Fibroblast of upper back skin (primary cell): ENCODE measurements around the gene CLDN10.
"Not testable (repeated sequence)": the region's sequence is repeated elsewhere in the genome, so short reads cannot be mapped to it uniquely, and the experiment has no call there.

Experiments
- DNase-seq: peaks from one replicate; pipeline ENCODE4 v3.0.0-alpha.2; 2013

CLDN10 gene

DNA sequence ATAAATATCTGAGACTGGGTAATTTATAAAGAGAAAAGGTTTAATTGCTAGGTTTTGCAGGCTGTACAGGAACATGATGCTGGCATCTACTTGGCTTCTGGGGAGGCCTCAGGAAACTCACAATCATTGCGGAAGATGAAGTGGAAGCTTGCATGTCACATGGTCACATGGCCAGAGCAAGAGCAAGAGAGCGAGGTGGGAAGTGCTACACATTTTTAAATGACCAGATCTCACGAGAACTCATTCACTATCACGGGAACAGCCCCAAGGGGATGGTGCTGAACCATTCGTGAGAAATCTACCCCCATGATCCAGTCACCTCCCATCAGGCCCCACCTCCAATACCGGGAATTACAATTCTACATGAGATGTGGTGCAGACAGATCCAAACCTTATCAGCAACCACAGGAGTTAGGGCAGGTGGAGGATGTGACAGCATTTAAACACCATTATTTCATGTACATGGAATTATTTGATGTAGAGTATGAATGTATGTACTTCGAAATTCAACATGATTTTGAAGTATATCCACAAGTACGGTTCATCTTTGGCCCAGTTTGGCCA is 10.5 kb upstream of the CLDN10 start:
- DNase-seq, result no peak

DNA sequence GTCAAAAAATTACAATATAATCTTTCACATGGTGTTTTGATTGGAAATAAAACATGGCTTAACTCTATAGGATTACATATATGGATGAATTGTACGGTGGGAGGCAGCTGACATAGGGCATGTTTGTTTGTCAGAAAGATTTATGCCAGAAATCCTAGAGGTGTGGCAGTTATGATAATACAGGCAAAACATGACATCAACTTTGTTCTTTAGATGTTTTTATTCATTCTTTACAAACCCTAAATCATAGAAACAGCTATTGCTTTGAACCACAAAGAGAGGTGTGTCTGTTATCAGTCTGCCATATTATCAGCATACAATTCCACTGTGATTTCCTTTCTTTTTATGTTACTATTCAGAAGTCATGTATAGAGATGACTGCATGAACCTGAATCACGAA is 8.2 kb upstream of the CLDN10 start:
- DNase-seq, result no peak

DNA sequence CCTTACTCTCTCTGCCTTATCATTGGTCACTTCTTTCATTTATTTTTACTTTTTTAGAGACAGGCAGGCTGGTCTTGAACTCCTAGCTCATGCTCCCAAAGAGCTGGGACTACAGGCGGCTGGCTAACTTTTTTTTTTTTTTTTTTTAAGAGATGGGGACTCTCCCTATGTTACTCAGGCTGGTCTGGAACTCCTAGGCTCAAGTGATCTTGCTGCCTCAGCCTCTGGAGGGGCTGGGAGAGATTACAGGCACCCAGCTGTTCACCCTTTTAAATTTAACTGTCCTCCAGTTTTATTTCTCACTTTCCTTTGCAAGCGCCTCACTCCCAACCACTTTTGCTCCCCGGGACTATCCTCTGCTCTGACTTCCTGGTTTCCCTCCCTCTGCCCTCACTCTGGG is 5.6 kb upstream of the CLDN10 start:
- no peak for DNase-seq

DNA sequence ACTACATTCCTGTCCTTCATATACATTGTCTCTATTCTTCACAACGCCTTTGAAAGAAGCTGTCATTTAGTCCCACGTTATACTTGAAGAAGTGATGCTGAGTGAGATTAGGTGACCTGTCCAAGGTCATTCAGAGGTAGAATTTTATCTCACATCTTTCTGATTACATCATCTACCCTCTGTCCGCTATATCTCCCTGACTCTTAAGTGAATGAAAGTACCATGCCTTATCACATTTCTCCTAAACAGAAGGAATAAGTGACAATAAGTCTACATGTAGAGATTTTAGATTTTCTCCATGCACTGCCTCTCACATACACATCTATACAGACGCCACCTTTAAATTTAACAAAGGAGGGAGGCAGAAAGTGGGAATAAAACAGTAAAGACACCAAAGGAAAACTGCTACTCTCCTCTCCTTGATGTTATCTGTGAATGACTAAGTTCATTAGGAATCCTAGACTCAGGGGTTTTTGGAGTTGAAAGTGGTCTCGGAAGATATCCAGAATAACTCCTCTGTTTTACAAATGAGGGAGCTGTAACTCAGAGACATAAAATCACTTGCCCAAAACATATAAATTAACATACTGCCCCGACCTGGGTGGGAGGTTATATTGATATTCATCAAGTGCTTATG is 4.9 kb upstream of the CLDN10 start:
- no peak for DNase-seq

DNA sequence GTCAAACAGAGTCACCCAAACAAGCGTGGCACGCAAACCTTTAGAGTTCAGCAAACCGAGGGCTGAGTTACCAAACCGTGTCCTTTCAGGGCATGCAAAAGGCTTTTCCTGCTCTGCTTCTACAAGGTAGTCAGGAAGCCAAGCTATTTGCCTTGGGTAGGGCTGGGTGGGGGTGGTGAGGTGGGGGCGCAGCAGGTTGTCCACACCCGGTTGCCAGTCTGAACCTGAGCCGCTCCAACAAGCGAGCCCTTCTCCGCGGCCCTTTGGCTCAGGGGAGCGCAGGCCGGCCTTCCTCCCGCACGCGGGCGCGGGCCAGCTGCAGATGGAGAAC is 347 bp upstream of the CLDN10 start:
- no peak for DNase-seq

DNA sequence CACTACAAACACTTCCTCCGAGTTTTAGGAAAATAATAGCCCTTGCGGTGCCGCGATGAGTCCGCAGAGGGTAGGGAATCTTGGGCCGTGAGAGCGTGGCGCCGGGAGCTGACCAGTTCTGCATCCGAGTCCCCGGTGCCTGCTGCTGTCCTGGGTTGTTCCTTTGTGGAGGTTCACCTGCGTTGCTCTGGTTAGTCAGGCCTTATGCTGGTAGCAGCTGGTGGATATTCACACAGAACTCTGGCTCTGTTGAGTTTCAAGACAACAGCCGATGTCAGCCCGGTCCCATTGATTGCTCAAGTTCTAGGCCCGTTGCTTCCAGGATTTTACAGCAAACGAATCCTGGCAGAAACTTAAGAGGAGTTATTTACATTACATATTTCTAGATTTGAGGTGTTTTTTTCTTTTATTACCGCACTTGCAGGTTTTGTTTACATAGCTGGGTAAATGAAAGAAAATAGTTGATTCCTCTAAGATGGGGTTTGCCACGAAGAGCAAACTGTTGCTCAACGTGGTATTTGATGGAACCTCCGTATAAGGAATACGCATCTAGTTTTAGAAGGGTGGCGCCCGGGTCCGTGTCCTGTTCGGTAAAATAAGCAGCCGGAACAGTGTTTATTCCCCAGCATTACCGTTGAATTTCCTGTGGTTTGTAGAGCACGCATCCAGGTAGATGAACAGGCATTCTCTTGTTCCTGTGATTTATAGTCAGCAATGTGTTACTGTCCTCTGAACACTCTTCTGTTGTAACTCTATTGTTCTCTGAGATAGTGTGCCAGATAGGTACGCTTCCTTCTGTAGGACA is 1.3 kb downstream of the CLDN10 start:
- DNase-seq, result no peak

DNA sequence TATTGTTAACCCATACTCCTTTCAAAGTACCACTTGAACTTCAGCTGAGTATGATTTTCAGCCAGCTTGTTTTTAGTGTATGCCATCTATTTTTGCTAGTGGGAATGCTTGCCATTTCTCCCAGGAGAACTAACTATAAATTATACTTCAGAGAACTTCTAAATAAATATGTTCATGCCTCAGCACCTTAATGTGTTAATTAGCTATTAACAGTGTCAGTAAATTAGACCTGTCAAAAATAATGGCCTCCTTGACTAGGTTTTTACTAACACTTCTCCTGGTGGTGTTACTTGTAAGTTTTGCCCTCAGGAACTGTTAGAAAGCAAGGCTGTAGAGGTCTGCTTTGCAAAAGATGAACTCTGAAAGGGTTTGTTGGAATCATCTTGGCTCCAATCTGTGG is 4.5 kb downstream of the CLDN10 start:
- no peak for DNase-seq

DNA sequence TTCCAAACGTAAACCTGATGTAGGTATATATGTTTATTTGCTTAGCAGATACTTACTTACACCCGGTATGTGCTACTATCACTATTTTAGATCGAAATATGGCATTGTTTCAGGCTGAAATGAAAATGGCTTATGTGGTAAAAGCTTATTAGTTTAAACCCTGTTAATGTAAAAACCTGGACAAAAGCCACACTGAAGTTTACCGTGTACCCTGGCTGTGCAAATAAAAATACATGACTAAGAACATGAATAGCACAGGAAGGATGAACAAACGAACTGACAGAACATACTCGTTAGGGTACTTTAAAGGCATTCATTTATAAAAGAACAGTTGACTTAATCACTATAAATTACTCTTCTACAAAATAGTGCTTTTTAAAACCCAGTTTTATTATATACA is 6.6 kb downstream of the CLDN10 start:
- DNase-seq, result no peak

DNA sequence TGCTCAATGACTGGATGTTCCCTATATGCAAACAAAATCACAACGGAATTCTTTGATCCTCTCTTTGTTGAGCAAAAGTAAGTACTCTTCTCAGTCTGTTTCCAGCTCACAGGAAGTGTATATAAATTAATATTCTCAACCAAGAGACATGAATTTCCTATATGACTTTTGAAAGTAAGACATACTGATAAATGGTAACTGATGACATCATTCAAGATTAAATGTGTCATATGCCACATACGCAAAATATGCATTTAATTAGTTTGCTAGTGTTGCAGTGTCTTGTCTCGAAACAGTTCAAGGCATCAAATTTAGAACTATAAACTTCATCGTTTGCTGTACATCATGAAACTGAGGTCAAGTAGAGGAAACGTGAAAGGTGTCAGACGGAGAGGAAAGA is 7.9 kb downstream of the CLDN10 start:
- DNase-seq, result no peak

DNA sequence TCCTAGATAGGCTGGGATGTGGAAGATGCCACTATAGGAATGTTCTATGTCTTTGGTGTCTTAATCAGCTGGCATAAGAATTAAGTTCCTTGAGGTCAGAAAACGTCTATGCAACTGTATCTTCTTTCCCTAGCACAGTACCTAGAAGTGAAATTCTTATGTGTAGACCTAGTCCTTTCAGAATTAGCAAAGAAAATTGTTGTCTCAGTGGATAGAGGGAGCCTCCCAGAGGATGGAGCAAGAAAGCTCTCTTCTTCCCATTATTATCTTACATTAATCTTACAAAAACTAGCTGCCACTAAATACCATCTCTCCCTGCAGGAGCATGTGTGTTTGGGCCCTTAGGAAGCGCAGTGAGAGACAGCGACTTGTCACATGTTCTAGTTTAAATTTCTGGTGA is 11.6 kb downstream of the CLDN10 start:
- no peak for DNase-seq

DNA sequence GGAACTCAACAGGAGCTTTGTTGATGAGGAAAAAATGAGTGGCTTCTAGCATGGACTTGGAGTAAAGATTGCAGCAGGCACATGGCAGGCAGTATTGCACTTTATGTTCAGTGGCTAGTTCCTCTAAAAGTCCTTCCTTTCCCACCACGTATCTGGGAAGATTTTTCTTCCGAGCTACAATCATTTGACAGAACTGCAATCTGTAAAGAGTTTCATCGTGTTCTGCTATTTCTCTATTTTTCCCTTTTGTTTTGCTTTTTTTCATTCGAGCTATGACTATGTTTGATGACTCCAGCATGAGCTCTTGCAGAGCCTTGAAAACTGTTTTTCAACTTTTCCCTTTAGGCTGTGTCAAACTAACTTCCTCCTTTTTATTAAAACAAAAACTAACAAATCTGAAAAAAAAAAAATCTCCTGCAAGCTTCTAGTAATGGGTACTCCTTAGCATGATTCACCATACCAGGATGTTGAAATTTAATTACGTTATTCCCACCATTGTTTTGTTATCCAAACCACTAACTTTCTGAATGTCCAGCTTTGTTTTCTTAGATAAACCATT is 12.3 kb downstream of the CLDN10 start:
- no peak for DNase-seq

DNA sequence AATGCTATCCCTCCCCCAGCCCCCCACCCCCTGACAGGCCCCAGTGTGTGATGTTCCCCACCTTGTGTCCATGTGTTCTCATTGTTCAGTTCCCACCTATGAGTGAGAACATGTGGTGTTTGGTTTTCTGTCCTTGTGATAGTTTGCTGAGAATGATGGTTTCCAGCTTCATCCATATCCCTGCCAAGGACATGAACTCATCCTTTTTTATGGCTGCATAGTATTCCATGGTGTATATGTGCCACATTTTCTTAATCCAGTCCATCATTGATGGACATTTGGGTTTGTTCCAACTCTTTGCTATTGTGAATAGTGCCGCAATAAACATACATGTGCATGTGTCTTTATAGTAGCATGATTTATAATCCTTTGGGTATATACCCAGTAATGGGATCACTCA is 13.2 kb downstream of the CLDN10 start:
- not testable (repeated sequence) for DNase-seq

DNA sequence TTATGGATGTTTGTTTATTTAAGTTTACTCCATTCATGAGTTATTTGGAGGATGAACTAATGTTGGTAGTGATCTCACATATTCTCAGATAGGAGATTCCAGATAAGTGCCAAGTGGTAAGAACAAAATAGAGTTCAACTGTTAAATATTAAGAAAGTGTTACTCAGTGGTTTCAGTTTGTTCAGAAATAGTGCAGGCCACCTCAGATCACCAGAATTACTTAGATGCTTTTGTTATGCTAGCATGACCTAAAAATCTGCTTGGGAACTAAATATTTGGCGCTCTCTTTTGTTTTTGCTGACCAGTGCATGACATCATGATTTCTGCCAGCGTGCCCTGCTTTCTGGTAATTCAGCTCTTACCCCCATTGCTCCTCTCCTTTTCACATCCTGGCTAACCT is 15.6 kb downstream of the CLDN10 start:
- DNase-seq, result no peak

DNA sequence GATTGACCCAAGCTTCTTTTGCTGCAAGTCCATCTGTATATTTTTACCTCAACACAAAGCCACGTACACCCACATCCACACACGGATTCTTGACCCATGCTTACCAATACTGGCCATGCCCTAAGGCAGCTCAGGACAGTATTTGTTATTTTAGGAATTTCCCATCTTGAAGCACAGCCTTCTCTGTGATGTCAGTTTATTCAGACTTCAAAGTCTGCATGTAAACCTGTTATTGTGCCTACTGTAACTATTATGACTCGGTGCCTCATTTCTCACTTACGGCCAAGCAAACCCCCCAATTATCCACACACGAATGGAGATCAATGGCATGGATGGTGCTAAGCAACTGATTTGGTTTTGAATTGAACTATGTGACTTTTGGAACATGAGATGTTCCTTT is 17.5 kb downstream of the CLDN10 start:
- no peak for DNase-seq

DNA sequence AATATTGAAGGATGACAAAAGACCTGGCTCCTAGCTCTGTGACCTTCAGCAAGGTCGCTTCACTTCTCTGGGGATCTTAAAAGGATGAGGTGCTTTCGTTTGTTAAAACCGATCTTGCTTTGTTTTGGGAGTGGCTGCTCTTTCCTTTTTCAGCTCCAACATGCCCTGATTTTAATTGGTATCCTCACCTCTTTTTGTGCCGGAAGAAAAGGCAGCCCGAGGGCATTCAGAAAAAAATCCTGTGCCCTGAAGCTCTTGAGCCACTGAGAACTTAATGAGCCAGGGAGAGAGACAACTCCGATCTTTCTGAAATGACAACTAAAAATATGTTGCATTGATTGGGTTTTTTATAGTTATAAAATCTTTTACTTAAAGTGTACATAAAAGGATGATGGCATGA is 19.4 kb downstream of the CLDN10 start:
- no peak for DNase-seq

DNA sequence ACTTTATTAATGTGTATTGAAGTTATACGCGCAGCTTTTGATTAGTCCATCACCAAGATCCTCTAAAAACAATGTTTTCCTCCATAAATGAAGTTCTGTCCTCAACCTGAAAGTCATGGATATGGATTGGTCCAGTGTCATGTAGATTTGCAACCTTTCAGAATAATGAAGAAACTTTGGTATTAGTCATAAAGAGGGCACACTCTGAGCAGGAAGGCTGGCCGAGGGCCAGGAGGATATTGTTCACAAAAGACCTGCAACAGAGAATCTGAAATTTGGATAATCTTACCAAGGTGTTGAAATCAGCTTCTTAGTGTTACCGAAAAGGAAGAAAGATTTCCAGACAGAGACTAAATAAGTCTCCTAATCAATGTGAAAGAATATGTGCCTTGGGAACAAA is 20.7 kb downstream of the CLDN10 start:
- peak; percentile 22 for DNase-seq

DNA sequence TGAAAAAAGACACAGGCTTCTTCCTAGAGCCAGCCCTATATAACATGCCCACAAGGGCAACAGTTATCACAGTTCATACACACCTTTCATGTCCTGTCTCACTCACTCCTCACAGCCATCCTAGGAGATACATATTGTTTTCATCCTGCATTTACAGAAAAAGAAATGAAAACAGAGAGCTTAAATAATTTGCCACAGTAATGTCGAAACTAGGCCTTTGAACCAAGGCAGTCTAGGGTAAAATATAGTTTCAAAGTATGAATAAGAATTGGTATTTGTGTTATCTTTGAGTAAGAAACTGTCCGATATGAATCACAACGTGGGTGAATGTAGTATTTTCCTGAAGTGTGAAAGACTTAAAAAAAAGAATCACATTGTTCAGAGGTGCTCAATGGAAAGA is 26.8 kb downstream of the CLDN10 start:
- DNase-seq, result no peak

DNA sequence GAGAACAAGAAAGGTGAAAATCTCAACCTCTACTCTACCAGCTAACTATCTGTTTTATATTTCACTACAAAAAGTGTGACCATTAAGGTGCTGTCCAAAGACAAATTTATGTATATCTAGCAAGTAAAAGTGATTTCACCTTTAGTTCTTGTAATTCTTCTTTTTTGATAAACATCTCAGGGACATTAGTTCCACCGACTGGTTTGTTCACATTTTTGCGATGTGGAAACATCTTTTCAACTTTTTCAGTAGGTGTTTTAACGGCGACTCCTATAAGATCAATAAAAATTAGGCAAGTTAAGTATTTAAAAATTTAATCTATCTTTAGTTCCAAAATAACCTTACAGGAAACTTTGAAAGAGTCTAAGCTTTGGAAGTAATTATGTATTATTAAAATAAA is 33.3 kb downstream of the CLDN10 start:
- DNase-seq, result no peak

DNA sequence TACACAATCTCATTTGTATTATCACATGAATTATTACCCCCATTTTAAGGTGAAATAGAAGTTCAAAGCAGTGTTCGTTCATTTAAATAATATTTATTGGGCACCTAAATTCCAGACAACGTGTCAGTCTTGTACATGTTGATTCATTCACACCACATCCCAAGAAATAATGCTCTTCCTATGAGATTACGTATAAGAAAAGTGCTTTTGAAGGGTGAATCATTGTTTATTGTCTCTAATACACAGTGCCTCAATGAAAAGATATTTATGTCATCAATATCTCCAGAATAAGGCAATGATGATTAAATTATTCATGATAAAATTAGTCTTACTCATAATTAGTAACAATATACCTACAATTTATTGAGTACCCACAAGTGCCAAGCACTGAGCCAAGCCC is 35.6 kb downstream of the CLDN10 start:
- no peak for DNase-seq

DNA sequence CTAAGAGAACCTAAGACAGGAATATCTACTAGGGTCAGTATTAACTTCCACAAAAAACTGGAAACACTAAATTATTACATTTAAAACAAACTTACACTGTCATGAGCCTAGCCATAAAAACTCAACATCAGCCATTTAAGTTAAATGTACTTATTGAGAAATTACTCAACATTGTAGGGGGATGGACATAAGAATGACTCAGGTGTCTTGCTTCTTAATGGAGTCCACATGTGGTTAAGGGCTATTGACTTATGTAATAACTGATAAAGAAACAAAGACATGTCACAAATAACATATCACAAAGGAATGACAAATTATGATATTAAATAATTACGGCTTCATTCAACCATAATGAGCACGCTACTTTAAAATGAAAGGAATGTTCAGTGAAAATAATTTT is 36.2 kb downstream of the CLDN10 start:
- peak; percentile 57 for DNase-seq

DNA sequence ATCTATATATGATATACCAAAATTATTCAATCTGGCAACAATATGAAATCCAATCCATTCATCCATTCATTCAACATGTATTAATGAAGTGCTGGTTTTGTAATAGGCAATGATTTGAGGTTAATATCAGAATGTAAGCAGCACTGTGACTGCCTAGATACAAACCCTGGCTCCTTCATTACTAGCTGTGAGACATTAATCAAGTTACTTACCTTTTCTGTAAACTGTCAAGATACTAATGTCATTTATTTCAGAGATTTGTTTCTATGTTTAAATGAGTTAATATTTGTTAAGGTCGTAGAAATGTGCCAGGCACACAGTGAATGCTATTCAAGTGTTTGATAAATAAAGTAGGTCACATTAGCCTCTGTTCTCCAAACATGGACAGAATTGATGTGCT is 40.9 kb downstream of the CLDN10 start:
- no peak for DNase-seq

DNA sequence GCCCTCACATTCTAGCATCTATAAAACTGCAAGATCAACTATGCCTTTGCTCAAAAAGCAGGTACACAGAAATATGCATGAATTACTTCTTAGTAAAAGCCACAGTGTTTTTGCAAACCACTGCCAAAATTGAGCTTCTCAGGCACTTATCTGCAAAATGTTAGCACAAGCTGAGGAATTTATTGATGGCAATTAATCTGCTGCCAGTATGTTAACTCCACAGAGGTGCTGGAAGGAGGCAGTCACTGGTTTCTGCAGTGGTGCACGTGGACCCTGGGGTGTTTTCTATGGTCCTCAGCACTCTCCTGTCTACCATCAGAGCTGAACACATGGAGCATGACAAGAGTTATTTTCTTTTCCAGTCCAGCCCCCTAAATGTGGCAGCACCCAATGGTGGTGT is 44.2 kb downstream of the CLDN10 start:
- DNase-seq, result no peak

DNA sequence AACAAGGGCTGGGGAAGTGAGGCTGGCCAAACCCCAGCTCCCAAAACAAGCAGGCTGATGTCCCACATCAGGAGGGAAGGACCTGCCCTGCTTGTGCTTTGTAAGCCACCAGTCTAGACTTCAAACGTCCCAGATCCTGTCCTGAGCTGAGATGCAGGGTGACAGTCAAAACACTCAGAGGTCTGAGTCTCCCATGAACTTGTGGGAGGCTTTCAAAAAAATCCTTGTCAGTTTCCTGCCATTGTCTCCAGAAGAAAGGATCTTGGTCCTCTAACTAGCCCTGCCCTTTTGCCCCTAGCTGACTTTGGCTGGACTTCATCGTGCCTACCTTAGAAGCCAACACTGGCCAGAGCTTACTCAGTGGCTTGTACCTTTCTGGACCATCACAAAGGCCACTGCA is 48.7 kb downstream of the CLDN10 start:
- DNase-seq, result no peak

DNA sequence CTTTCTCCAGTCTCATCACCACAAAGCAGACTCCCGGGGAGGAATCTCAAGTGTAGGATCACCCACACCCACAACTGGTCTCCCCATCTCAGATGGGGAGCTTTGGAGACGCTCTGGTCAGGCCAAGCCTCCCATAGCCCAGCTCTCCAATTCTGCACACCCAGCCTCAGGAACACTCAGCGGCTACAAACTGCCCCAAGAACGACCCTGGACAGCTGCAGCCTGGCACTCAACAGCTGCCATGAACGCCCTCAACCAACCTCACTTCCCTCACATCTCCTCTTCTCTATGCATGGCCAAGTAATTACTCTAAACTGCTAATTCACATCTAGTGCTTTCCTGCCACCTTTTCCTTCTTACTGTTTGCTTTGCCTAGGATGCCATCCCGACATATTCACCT is 49.4 kb downstream of the CLDN10 start:
- no peak for DNase-seq
